ENCODE data around the gene DRG2. TPM values are rescaled to one million over a fixed set of nuclear protein-coding genes. Genes with fewer than 3 reads are reported as not detected.

Gene DRG2
- total RNA-seq, 1 experiment from 2014 or later, result 42.0 TPM

GRCh38 chr17:18042983-18043382 is 44.8 kb upstream of the DRG2 start:
- no peaks in the 10 kb centered on the region for H3K9me3 ChIP-seq (ENCODE audit: control insufficient read depth, insufficient read depth, low read depth, low read length)
- intact Hi-C loops (cut with micrococcal nuclease; ENCODE audit: unreplicated experiment) (no loop called here), in situ Hi-C loops (cut with HindIII; ENCODE audit: low pct_unique_long_range_greater_than_20kb, low sequenced_read_pairs) (no loop called here)
- no peak for ATAC-seq
- BruUV-seq (replicated peaks), result no TSS peak
- H3K27ac ChIP-seq (ENCODE audit: low read length), result no peak overlapping the region
- no peak overlapping the region for H3K4me3 ChIP-seq (ENCODE audit: low read depth in 2 of 2, low read length in 2 of 2)
- H3K27me3 ChIP-seq (ENCODE audit: control insufficient read depth, insufficient read depth, low read length), result no peaks in the 10 kb centered on the region
- CTCF ChIA-PET, result no interaction called here
- POLR2A ChIA-PET, result no interaction called here
- DNase-seq (ENCODE audit: low read depth, low spot score), result no peak
- no peak for TF ChIP-seq CTCF (IDR thresholded peaks at IDR 0.05)
- TF ChIP-seq POLR2AphosphoS5 (IDR thresholded peaks at IDR 0.05; ENCODE audit: low read depth, low read length), result no peak
- TF ChIP-seq SIN3A (IDR thresholded peaks at IDR 0.05; ENCODE audit: borderline replicate concordance, insufficient read depth, low read depth, low read length), result no peak
- no peak for TF ChIP-seq TCF7L2 (IDR thresholded peaks at IDR 0.05; ENCODE audit: low read depth, low read length)
- no peak for TF ChIP-seq REST (IDR thresholded peaks at IDR 0.05; ENCODE audit: insufficient read depth in 1 of 2, low read depth in 2 of 2, low read length in 1 of 2)
- H3K4me1 ChIP-seq (ENCODE audit: control insufficient read depth, insufficient read depth, low read length), result peaks cover 18% of the 10 kb centered on the region
- no peaks in the 10 kb centered on the region; the same call in 1 of the 2 replicates for H3K36me3 ChIP-seq (ENCODE audit: control insufficient read depth, insufficient read depth, low read length)

GRCh38 chr17:18043491-18043890 is 44.3 kb upstream of the DRG2 start:
- POLR2A ChIA-PET, result no interaction called here
- DNase-seq (ENCODE audit: low read depth, low spot score) (no peak), ATAC-seq (no peak)
- no peak for TF ChIP-seq TCF7L2 (IDR thresholded peaks at IDR 0.05; ENCODE audit: low read depth, low read length)
- TF ChIP-seq SIN3A (IDR thresholded peaks at IDR 0.05; ENCODE audit: borderline replicate concordance, insufficient read depth, low read depth, low read length), result no peak
- TF ChIP-seq REST (IDR thresholded peaks at IDR 0.05; ENCODE audit: insufficient read depth in 1 of 2, low read depth in 2 of 2, low read length in 1 of 2), result no peak
- no peak for TF ChIP-seq POLR2AphosphoS5 (IDR thresholded peaks at IDR 0.05; ENCODE audit: low read depth, low read length)
- TF ChIP-seq CTCF (IDR thresholded peaks at IDR 0.05), result peak; percentile 37; the same call in 1 of the 2 replicates
- Histone ChIP-seq H3K36me3 (ENCODE audit: control insufficient read depth, insufficient read depth, low read length) (no peaks in the 10 kb centered on the region; the same call in 1 of the 2 replicates), H3K27ac (ENCODE audit: low read length) (no peak overlapping the region), H3K4me1 (ENCODE audit: control insufficient read depth, insufficient read depth, low read length) (peaks cover 15% of the 10 kb centered on the region), H3K4me3 (ENCODE audit: low read depth in 2 of 2, low read length in 2 of 2) (no peak overlapping the region), H3K9me3 (ENCODE audit: control insufficient read depth, insufficient read depth, low read depth, low read length) (no peaks in the 10 kb centered on the region), H3K27me3 (ENCODE audit: control insufficient read depth, insufficient read depth, low read length) (no peaks in the 10 kb centered on the region)
- in situ Hi-C loops (cut with HindIII; ENCODE audit: low pct_unique_long_range_greater_than_20kb, low sequenced_read_pairs) (no loop called here), intact Hi-C loops (cut with micrococcal nuclease; ENCODE audit: unreplicated experiment) (no loop called here)
- no TSS peak for BruUV-seq (replicated peaks)
- CTCF ChIA-PET, result no interaction called here

Data from Panc1 (cell line).